ENCODE data around the gene PCNT.

Gene PCNT

DNA sequence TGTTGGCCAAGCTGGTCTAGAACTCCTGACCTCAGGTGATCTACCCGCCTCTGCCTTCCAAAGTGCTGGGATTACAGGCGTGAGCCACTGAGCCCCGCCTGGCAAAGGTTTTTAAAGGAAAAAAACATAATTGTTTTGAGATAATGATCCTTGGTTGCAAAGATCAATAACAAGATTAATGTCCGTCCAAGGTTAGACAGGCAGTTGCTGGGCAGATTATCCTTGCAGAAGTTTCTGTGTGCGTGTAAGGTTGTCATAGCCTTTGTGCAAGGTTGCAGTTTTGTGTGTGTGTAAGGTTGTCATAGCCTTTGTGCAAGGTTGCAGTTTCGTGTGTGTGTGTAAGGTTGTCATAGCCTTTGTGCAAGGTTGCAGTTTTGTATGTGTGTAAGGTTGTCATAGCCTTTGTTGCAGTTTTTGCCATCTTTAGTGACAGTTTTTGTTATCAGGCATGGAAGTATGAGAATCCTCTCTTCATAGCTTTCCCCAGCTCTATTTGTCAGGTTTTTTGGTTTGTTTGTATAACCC lies 34.2 kb upstream of the PCNT start:
- Histone ChIP-seq H3K36me3 (ENCODE audit: control insufficient read depth in 2 of 2, insufficient read depth in 1 of 2, low read length in 2 of 2) (peaks cover 0 to 24% of the 10 kb centered on the region in 2 experiments; a peak in 2 of 3 replicates), H3K27ac (ENCODE audit: extremely low read depth, low read depth, low read length) (no peak overlapping the region), H3K4me3 (ENCODE audit: low read depth, low read length) (no peak overlapping the region), H3K4me1 (ENCODE audit: control insufficient read depth, insufficient read depth, low read length) (peaks cover 4% of the 10 kb centered on the region; the same call in 1 of the 2 replicates), H3K9me3 (ENCODE audit: control insufficient read depth, insufficient read depth, low read depth, low read length) (no peaks in the 10 kb centered on the region)
- ChIA-PET POLR2A (no interaction called here), CTCF (interaction anchor here (0.6 kb wide), 1 partner anchor 1774 kb away, joined by 3 read pairs; no protein-coding TSS in a partner anchor)
- TF ChIP-seq ZNF10 (tag by site-specific recombination; IDR thresholded peaks at IDR 0.05) (no peak), ZNF585B (tag by site-specific recombination; IDR thresholded peaks at IDR 0.05) (no peak), ZIC2 (tag by site-specific recombination; IDR thresholded peaks at IDR 0.05) (no peak), KLF9 (tag by site-specific recombination; IDR thresholded peaks at IDR 0.05; ENCODE audit: low read depth) (no peak)
- TF ChIP-seq, protein P1, sequence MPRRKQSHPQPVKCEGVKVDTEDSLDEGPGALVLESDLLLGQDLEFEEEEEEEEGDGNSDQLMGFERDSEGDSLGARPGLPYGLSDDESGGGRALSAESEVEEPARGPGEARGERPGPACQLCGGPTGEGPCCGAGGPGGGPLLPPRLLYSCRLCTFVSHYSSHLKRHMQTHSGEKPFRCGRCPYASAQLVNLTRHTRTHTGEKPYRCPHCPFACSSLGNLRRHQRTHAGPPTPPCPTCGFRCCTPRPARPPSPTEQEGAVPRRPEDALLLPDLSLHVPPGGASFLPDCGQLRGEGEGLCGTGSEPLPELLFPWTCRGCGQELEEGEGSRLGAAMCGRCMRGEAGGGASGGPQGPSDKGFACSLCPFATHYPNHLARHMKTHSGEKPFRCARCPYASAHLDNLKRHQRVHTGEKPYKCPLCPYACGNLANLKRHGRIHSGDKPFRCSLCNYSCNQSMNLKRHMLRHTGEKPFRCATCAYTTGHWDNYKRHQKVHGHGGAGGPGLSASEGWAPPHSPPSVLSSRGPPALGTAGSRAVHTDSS (tag by site-specific recombination; IDR thresholded peaks at IDR 0.05): no peak

DNA sequence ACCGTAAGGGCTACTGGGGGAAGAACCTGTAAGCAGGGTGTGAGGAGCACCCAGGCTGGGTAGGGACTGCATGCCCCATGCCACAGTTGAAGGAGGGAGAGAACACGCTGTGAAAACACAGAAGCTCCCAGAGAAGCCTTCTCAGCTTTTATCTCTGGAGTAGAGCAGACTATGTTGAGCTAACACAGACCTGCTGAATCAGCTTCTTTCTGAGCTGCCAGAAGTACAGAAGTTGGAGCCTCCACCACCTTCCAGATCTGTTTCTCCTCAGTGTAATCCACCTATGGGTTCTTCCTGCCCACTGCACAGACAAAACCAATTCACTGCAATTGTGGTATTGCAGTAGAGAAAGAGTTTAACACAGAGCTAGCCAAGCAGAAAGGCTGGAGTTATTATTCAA lies 32.4 kb upstream of the PCNT start:
- CTCF ChIA-PET: no interaction called here
- TF ChIP-seq YY2 (tag by site-specific recombination; IDR thresholded peaks at IDR 0.05): no peak
- TF ChIP-seq, protein P2, sequence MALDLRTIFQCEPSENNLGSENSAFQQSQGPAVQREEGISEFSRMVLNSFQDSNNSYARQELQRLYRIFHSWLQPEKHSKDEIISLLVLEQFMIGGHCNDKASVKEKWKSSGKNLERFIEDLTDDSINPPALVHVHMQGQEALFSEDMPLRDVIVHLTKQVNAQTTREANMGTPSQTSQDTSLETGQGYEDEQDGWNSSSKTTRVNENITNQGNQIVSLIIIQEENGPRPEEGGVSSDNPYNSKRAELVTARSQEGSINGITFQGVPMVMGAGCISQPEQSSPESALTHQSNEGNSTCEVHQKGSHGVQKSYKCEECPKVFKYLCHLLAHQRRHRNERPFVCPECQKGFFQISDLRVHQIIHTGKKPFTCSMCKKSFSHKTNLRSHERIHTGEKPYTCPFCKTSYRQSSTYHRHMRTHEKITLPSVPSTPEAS (tag by site-specific recombination; IDR thresholded peaks at IDR 0.05): no peak
- no peak for TF ChIP-seq ZNF518A (tag by site-specific recombination; conservative IDR thresholded peaks at IDR 0.05; ENCODE audit: low read depth)
- TF ChIP-seq ZNF529 (tag by site-specific recombination; IDR thresholded peaks at IDR 0.05; ENCODE audit: insufficient replicate concordance): no peak
- TF ChIP-seq ZNF292 (tag by site-specific recombination; IDR thresholded peaks at IDR 0.05; ENCODE audit: borderline replicate concordance, low read depth): no peak
- no peak for TF ChIP-seq ZNF48 (tag by site-specific recombination; IDR thresholded peaks at IDR 0.05)
- no peak for TF ChIP-seq ZNF488 (tag by site-specific recombination; IDR thresholded peaks at IDR 0.05)
- no peak for TF ChIP-seq ZNF274 (IDR thresholded peaks at IDR 0.05; ENCODE audit: low read length)
- no peak for TF ChIP-seq ZNF274 (tag by site-specific recombination; IDR thresholded peaks at IDR 0.05; ENCODE audit: borderline replicate concordance)
- TF ChIP-seq MZF1 (tag by site-specific recombination; IDR thresholded peaks at IDR 0.05; ENCODE audit: borderline replicate concordance): no peak
- TF ChIP-seq ZNF610 (tag by site-specific recombination; IDR thresholded peaks at IDR 0.05; ENCODE audit: borderline replicate concordance): no peak
- no peak for TF ChIP-seq ZSCAN30 (tag by site-specific recombination; IDR thresholded peaks at IDR 0.05)
- no peak for TF ChIP-seq SP2 (tag by site-specific recombination; IDR thresholded peaks at IDR 0.05)
- TF ChIP-seq, protein P3, sequence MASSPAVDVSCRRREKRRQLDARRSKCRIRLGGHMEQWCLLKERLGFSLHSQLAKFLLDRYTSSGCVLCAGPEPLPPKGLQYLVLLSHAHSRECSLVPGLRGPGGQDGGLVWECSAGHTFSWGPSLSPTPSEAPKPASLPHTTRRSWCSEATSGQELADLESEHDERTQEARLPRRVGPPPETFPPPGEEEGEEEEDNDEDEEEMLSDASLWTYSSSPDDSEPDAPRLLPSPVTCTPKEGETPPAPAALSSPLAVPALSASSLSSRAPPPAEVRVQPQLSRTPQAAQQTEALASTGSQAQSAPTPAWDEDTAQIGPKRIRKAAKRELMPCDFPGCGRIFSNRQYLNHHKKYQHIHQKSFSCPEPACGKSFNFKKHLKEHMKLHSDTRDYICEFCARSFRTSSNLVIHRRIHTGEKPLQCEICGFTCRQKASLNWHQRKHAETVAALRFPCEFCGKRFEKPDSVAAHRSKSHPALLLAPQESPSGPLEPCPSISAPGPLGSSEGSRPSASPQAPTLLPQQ (tag by site-specific recombination; IDR thresholded peaks at IDR 0.05): no peak
- no peak for TF ChIP-seq ZNF214 (tag by site-specific recombination; IDR thresholded peaks at IDR 0.05; ENCODE audit: borderline replicate concordance)
- no peak for TF ChIP-seq ZEB2 (tag by site-specific recombination; IDR thresholded peaks at IDR 0.05)
- TF ChIP-seq MEIS1 (CRISPR knock-in tag; IDR thresholded peaks at IDR 0.05; ENCODE audit: borderline replicate concordance): no peak
- TF ChIP-seq ZNF175 (tag by site-specific recombination; IDR thresholded peaks at IDR 0.05): no peak
- TF ChIP-seq ZNF544 (tag by site-specific recombination; IDR thresholded peaks at IDR 0.05): no peak

More for the DNA sequence above, 32.4 kb upstream of the PCNT start:
- POLR2A ChIA-PET: no interaction called here
- Histone ChIP-seq H3K9me3 (ENCODE audit: control insufficient read depth, insufficient read depth, low read depth, low read length) (no peaks in the 10 kb centered on the region), H3K4me3 (ENCODE audit: low read depth, low read length) (no peak overlapping the region), H3K27ac (ENCODE audit: extremely low read depth, low read depth, low read length) (no peak overlapping the region), H3K4me1 (ENCODE audit: control insufficient read depth, insufficient read depth, low read length) (no peaks in the 10 kb centered on the region; the same call in 1 of the 2 replicates), H3K36me3 (ENCODE audit: control insufficient read depth in 2 of 2, insufficient read depth in 1 of 2, low read length in 2 of 2) (peaks cover 0 to 23% of the 10 kb centered on the region in 2 experiments; a peak in 2 of 3 replicates)

Data from HEK293 (cell line).